Activated CD4-positive, alpha-beta T cell treated with anti-CD3 and anti-CD28 coated beads, Interleukin-2, amount 50 U/mL, for 1 hour (primary cell): ENCODE results near the gene TUBB8B.
"Not testable (repeated sequence)": the region's sequence is repeated elsewhere in the genome, so short reads cannot be mapped to it uniquely, and the experiment has no call there.

Source experiments
- DNase-seq: peaks from one replicate; pipeline ENCODE4 v3.0.0-alpha.2; 2020

TUBB8B gene

DNA sequence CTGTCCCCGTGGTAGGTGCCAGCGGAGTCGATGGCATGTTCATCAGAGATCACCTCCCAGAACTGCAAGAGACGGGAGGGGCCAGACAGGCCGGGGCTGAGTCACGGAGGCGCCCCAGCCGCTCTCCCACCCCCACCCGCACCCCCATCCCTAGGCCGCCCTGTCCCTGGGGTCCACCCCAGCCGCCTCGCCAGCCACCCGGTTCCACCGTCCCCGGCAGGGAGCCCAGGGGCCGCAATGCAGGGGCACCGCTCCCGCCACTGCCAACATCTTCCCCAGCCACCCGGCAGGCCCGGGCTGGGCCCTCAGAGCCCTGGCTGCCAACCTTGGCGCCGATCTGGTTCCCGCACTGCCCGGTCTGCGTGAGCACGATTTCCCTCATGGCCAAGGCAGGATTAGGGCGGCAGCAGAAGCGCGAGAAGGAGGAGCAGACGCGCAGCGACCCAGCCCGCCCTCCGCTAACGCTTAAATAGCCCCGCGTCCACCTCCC, at the start of gene TUBB8B:
Gene TUBB8B (minus strand): TSS at position 440 of the 490 bp plus-strand sequence. CDS start 58 bp downstream, at position 382.
- not testable (repeated sequence) for DNase-seq

DNA sequence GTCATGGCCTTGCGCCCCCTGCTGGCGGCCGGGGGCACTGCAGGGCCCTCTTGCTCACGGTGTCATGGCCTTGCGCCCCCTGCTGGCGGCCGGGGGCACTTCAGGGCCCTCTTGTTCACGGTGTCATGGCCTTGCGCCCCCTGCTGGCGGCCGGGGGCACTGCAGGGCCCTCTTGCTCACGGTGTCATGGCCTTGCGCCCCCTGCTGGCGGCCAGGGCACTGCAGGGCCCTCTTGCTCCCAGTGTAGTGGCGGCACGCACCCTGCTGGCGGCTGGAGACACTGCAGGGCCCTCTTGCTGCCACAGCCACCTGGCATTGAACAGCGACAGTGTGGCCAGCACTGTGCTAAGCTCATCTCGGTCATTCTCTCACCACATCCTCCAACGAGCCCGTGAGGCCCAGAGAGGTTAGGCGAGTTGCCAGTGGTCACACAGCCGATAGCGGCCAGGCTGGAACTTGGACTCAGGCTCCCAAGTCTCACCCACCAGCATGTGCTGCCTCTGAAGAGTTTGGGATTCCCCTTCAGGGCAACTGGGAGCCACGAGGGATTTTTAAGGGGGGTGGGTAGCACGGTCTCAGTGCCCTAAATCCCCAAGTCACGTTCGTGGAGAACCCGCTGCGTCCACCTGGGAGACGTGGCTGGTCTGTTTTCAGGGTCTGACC, 48.0 kb upstream of the TUBB8B start:
- DNase-seq, result not testable (repeated sequence)

DNA sequence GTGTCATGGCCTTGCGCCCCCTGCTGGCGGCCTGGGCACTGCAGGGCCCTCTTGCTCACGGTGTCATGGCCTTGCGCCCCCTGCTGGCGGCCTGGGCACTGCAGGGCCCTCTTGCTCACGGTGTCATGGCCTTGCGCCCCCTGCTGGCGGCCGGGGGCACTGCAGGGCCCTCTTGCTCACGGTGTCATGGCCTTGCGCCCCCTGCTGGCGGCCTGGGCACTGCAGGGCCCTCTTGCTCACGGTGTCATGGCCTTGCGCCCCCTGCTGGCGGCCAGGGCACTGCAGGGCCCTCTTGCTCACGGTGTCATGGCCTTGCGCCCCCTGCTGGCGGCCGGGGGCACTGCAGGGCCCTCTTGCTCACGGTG, 47.3 kb upstream of the TUBB8B start:
- not testable (repeated sequence) for DNase-seq

- DNase-seq, result peak; percentile 25
These were observed 46.8 kb upstream of the TUBB8B start for GRCh38 chr18:96101-96766.

GRCh38 chr18:95580-95979, 46.2 kb upstream of the TUBB8B start:
- not testable (repeated sequence) for DNase-seq

DNA sequence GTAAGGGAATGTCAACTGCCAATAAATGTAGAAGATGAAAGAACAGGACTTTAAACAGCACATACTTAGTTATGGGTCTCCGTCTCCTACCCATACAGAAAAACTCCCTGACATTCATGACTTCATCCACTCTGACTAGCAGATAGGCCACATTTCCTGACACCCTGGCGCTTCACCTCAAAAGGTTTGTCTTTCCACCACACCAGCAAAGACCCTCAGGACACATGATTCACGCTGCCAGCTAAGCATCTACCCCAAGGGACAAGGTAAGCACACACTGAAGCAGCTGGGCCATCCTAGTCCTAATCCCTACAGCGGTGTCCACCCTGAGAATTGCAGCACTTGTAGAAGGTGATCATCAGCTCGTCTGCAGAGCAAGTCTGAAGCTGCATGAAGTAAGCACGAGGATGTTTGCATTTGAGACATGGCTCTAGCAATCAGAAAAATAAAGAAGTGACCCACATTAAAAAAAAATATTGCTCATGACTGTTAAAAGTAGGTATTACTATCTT, 44.5 kb upstream of the TUBB8B start:
- not testable (repeated sequence) for DNase-seq

DNA sequence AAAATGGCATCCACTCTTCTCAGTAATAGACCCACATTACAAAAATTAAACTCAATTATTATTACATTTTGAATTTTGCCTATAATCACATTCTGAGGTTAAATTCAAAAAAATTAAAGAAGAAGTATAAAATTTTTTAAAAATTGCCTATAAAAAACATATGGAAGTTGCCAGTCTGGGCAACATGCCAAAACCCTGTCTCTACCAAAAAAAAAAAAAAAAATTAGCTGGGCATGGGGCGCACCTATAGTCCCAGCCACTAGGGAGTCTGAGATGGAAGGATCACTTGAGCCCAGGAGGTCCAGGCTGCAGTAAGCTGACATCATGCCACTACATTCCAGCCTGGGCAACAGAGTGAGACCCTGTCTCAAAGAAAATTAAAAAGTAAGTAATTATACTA, 42.1 kb upstream of the TUBB8B start:
- not testable (repeated sequence) for DNase-seq

DNA sequence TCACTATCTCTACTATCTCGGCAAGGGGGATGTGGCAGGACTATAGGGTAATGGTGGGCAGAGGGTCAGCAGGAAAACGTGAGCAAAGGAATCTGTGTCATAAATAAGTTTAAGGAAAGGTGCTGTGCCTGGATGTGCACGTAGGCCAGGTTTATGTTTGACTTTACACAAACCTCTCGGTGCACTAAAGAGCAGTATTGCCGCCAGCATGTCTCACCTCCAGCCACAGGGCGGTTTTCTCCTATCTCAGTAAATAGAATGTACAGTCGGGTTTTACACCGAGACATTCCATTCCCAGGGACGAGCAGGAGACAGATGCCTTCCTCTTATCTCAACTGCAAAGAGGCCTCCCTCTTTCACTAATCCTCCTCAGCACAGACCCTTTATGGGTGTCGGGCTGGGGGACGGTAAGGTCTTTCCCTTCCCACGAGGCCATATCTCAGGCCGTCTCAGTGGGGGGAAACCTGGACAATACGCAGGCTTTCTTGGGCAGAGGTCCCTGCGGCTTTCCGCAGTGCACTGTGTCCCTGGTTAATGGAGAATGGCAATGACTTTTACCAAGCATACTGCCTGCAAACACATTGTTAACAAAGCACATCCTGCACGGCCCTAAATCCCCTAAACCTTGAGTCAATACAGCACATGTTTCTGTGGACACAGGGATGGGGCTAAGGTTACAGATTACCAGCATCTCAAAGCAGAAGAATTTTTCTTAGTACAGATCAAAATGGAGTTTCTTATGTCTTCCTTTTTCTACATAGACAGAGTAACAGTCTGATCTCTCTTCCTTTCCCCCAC, 41.2 kb upstream of the TUBB8B start:
- DNase-seq, result not testable (repeated sequence)

DNA sequence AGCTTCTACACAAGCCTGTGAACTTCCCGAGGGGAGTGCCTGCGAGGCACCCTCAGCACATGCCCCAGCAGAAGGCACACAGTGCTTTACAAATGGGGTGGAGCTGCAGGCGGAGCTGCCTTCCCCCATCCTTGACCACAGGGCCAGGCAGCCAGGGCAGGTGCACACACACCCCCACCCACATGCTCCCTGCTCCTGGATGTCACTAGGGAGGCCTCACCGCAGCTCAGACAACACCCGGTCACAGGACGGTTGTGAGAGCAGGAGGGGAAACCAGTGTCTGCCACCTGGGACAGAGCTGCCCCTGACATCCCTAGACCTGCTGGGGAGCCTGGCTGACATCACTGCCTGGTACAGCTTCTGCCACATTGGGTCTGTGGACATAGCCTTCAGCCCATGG, 39.7 kb upstream of the TUBB8B start:
- not testable (repeated sequence) for DNase-seq

GRCh38 chr18:84801-85200, 35.4 kb upstream of the TUBB8B start:
- not testable (repeated sequence) for DNase-seq

DNA sequence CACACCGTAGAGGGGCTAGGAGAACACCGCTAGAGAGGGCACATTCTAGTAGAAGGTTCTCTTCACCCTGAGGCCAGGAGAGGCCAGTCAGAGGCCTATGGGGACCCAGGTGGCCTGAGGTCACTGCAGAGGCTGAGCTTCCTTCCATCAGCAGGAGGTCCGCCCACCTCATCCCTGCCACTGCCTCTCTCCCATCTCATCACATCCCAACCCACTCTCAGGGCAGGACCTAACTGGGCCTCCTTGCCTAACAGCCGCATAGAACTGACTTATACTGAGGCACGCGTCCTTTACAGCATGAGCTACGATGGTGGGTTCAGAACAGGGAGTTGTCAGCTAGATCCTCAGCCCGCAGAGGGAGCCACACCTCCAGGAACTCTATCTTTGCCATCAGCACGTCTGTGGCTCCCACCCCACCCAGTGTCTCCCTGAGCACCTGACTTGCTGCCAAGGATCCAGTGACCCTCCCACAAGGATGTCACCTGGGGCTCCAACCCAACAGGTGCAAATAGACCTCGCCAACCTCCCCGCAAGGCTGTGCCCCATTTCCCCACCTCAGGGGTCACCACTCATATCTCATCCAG, 33.3 kb upstream of the TUBB8B start:
- DNase-seq, result not testable (repeated sequence)

DNA sequence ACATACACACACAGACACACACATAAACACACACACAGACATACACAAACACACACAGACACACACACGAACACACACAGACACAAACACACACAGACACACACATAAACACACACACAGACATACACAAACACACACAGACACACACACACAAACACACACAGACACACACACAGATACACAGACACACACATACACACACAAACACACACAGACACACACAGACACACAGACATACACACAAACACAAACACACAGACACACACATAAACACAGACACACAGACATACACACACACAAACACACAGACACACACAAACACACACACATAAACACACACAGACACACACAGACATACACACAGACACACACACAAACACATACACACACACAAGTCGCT, 31.5 kb upstream of the TUBB8B start:
- not testable (repeated sequence) for DNase-seq

DNA sequence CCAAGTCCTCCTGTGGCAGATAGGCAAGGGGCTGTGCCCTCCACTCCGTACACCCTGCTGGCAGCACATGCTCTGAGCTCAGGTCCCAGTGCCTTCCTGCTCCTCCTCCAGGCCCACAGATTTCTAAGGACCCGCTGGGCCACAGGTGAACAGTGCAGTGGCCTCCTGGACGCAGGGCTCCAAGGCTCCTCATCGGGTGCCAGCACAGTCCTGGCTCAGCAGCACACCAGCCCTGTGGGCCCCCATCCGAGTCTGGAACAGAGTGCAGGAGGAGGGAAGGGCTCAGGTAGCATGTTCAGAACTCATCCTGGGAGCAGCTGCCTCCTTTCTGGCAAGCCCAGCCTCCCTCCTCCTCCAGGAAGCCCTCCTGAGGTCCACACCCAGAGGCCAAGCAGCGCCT, 30.8 kb upstream of the TUBB8B start:
- not testable (repeated sequence) for DNase-seq

DNA sequence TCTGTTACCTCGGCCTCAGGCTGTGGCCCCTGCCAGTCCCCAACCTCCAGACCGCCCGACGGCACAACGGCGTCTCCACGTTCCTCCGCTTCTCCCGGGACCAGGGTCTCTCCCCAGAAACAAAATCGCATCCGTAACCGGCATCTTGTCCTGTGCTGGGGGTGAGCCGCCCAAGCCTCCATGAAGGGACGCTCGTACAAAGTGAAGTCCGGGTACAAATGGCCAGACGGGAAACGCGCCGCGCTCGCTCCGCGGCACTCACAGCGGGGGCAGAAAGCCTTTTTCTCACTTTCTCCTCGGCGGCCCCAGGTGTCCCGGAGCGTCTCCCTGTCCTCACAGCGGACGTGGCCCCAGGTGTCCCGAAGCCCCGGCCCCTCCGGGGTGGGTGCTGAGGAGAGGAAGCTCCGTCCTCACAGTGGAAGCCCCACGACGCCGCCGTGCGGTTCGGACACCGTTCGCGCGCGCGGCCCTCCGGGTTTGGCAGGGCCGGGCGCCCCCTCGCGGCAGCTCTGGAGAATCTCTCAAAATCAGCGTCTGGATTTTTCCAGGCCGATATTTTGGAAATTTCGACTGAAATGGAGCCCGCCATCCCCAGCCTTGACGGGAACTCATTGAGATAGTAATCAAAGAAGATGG, 26.2 kb upstream of the TUBB8B start:
- not testable (repeated sequence) for DNase-seq

DNA sequence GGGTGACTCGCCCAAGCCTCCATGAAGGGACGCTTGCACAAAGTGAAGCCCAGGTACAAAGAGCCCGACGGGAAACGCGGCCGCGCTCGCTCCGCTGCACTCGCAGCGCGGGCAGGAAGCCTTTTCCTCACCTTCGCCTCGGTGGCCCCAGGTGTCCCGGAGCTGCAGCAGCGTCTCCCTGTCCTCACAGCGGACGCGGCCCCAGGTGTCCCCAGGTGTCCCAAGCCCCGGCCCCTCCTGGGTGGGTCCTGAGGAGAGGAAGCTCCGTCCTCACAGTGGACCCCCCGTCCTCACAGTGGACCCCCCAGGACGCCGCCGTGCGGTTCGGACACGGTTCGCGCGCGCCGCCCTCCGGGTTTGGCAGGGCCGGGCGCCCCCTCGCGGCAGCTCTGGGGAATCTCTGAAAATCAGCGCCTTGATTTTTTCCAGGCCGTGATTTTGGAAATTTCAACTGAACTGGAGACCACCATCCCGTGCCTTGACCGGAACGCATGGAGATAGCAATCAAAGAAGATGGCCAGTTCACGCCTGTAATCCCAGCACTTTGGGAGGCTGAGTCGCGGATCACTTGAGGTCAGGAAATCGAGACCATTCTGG, 23.9 kb upstream of the TUBB8B start:
- not testable (repeated sequence) for DNase-seq

- DNase-seq, result not testable (repeated sequence)
These were observed 18.3 kb upstream of the TUBB8B start for GRCh38 chr18:67701-68100.

DNA sequence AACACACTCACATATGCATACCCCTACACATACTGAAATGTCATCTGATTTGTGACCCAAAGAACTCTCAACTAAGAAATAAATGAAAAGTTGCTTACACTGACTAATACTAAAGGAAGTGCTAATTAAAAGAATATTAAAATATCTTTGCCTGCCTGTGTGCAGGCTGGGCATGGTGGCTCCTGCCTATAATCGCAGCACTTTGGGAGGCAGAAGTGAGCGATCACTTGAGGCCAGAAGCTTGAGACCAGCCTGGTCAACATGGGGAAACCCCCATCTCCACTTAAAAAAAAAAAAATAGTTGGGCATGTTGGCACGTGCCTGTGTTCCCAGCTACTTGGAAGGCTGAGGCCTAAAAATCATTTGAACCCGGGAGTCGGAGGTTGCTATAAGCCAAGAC, 14.9 kb upstream of the TUBB8B start:
- DNase-seq, result not testable (repeated sequence)

GRCh38 chr18:63656-64055, 14.2 kb upstream of the TUBB8B start:
- not testable (repeated sequence) for DNase-seq

GRCh38 chr18:54388-54787, 5.0 kb upstream of the TUBB8B start:
- not testable (repeated sequence) for DNase-seq

GRCh38 chr18:48696-49095, 719 bp downstream of the TUBB8B start:
- not testable (repeated sequence) for DNase-seq

- not testable (repeated sequence) for DNase-seq
These were observed 36.2 kb downstream of the TUBB8B start for GRCh38 chr18:13177-13576.

- not testable (repeated sequence) for DNase-seq
These were observed 36.6 kb downstream of the TUBB8B start for GRCh38 chr18:12773-13172.
